H9 (cell line): ENCODE data around the gene DNAAF1. TPM values are rescaled to one million over a fixed set of nuclear protein-coding genes. Genes with fewer than 3 reads are reported as not detected.
A peak's percentile ranks its signal among the peaks of the same experiment; 100 is the strongest.

Source experiments
- DNase-seq: peaks from one replicate; pipeline ENCODE4 v3.0.0-alpha.2; 2017
- H2AFZ ChIP-seq: one replicate; pipeline ENCODE4 v1.6.1; 2013; ENCODE audit warnings: mild to moderate bottlenecking, low read length, control low read depth, moderate library complexity
- H2AK5ac ChIP-seq: 2 replicates; pipeline ENCODE4 v1.6.1; 2013; ENCODE audit warnings: low read length, control low read depth, mixed read lengths; ENCODE audit not compliant: insufficient read length
- H2BK120ac ChIP-seq: one replicate; pipeline ENCODE4 v1.6.1; 2013; ENCODE audit warnings: low read depth, mild to moderate bottlenecking, low read length, control low read depth, inconsistent platforms; ENCODE audit not compliant: poor library complexity, severe bottlenecking
- H2BK12ac ChIP-seq: 2 replicates; pipeline ENCODE4 v1.6.1; 2013; ENCODE audit warnings: low read length, control low read depth, mixed read lengths, low read depth; ENCODE audit not compliant: insufficient read length
- H2BK15ac ChIP-seq: 2 replicates; pipeline ENCODE4 v1.6.1; 2013; ENCODE audit warnings: low read depth, low read length, control low read depth
- H2BK20ac ChIP-seq: one replicate; pipeline ENCODE4 v1.6.1; 2013; ENCODE audit warnings: low read depth, mild to moderate bottlenecking, low read length, control low read depth, inconsistent platforms; ENCODE audit not compliant: poor library complexity, severe bottlenecking
- H2BK5ac ChIP-seq: 2 replicates; pipeline ENCODE4 v1.6.1; 2013; ENCODE audit warnings: low read length, control low read depth, mixed read lengths; ENCODE audit not compliant: insufficient read length
- H3K14ac ChIP-seq: 2 replicates; pipeline ENCODE4 v1.6.1; 2013; ENCODE audit warnings: low read length, control low read depth; ENCODE audit not compliant: insufficient read depth
- H3K18ac ChIP-seq: 2 replicates; pipeline ENCODE4 v1.6.1; 2013; ENCODE audit warnings: low read depth, mild to moderate bottlenecking, mixed read lengths, low read length, control low read depth; ENCODE audit not compliant: insufficient read length
- H3K23ac ChIP-seq: 2 replicates; pipeline ENCODE4 v1.6.1; 2013; ENCODE audit warnings: low read length, control low read depth, mixed read lengths, low read depth; ENCODE audit not compliant: insufficient read length
- H3K23me2 ChIP-seq: 2 replicates; pipeline ENCODE4 v1.6.1; 2013; ENCODE audit warnings: low read depth, mild to moderate bottlenecking, mixed read lengths, low read length, control low read depth; ENCODE audit not compliant: insufficient read length, poor library complexity, severe bottlenecking
- H3K27ac ChIP-seq: 2 replicates; pipeline ENCODE4 v1.5.1; 2013; ENCODE audit warnings: low read length, control low read depth, mixed read lengths, low read depth; ENCODE audit not compliant: insufficient read length
- H3K27me3 ChIP-seq: 2 replicates; pipeline ENCODE4 v1.6.1; 2013; ENCODE audit warnings: low read length, control low read depth, inconsistent platforms; ENCODE audit not compliant: insufficient read depth
- H3K4ac ChIP-seq: 2 replicates; pipeline ENCODE4 v1.6.1; 2013; ENCODE audit warnings: low read depth, mild to moderate bottlenecking, control low read depth, inconsistent platforms, low read length, moderate library complexity
- H3K4me1 ChIP-seq: 2 replicates; pipeline ENCODE4 v1.6.1; 2013; ENCODE audit warnings: low read length, control low read depth, inconsistent platforms; ENCODE audit not compliant: insufficient read depth
- H3K4me2 ChIP-seq: 2 replicates; pipeline ENCODE4 v1.6.1; 2013; ENCODE audit warnings: low read length, control low read depth, mixed read lengths; ENCODE audit not compliant: insufficient read length, insufficient read depth
- H3K56ac ChIP-seq: 2 replicates; pipeline ENCODE4 v1.6.1; 2013; ENCODE audit warnings: low read depth, mild to moderate bottlenecking, mixed read lengths, low read length, control low read depth; ENCODE audit not compliant: insufficient read length
- H3K79me1 ChIP-seq: 2 replicates; pipeline ENCODE4 v1.6.1; 2013; ENCODE audit warnings: low read depth, mild to moderate bottlenecking, moderate library complexity, low read length, control low read depth, inconsistent platforms; ENCODE audit not compliant: insufficient read depth, poor library complexity, severe bottlenecking
- H3K79me2 ChIP-seq: 2 replicates; pipeline ENCODE4 v1.6.1; 2013; ENCODE audit warnings: low read length, control low read depth, inconsistent platforms; ENCODE audit not compliant: insufficient read depth
- H3K9ac ChIP-seq: 2 replicates; pipeline ENCODE4 v1.6.1; 2013; ENCODE audit warnings: low read length, control low read depth, mixed read lengths; ENCODE audit not compliant: insufficient read length; ENCODE audit errors: extremely low read depth
- H3K9me3 ChIP-seq: one replicate; pipeline ENCODE4 v1.6.1; 2013; ENCODE audit warnings: low read depth, low read length, inconsistent platforms; ENCODE audit not compliant: control insufficient read depth
- H3T11ph ChIP-seq: one replicate; pipeline ENCODE4 v1.6.1; 2013; ENCODE audit warnings: mild to moderate bottlenecking, low read length, control low read depth, inconsistent platforms
- H4K20me1 ChIP-seq: one replicate; pipeline ENCODE4 v1.6.1; 2013; ENCODE audit not compliant: control insufficient read depth, insufficient read length, insufficient read depth
- H4K5ac ChIP-seq: 2 replicates; pipeline ENCODE4 v1.6.1; 2013; ENCODE audit warnings: low read depth, mild to moderate bottlenecking, mixed read lengths, low read length, control low read depth; ENCODE audit not compliant: insufficient read length
- H4K8ac ChIP-seq: replicated peaks from 2 replicates; pipeline ENCODE4 v1.6.1; 2013; ENCODE audit warnings: low read length, control low read depth, mixed read lengths, low read depth; ENCODE audit not compliant: insufficient read length
- H4K91ac ChIP-seq: 2 replicates; pipeline ENCODE4 v1.6.1; 2013; ENCODE audit warnings: low read depth, mild to moderate bottlenecking, moderate library complexity, mixed read lengths, low read length, control low read depth; ENCODE audit not compliant: insufficient read length
- H3K27ac Mint-ChIP-seq, 3 experiments: 2 replicates in 2 of 3; 3 replicates in 1 of 3; pipeline ENCODE4 v1.8.0; 2020 to 2021; ENCODE audit warnings: mixed read lengths in 3 of 3, mild to moderate bottlenecking in 1 of 3, moderate library complexity in 1 of 3
- H3K27me3 Mint-ChIP-seq: 2 replicates; pipeline ENCODE4 v1.8.0; 2021; ENCODE audit warnings: low read depth, mild to moderate bottlenecking, moderate library complexity, mixed read lengths
- H3K36me3 Mint-ChIP-seq, 3 experiments: 2 replicates in 2 of 3; 3 replicates in 1 of 3; pipeline ENCODE4 v1.8.0; 2020 to 2021; ENCODE audit warnings: low read depth in 3 of 3, mixed read lengths in 3 of 3; ENCODE audit not compliant: insufficient read depth in 1 of 3
- H3K4me1 Mint-ChIP-seq, 2 experiments: 2 replicates each; pipeline ENCODE4 v1.8.0; 2020; ENCODE audit warnings: mixed read lengths in 2 of 2
- H3K4me3 Mint-ChIP-seq, 2 experiments: 2 replicates in 1 of 2; 3 replicates in 1 of 2; pipeline ENCODE4 v1.8.0; 2020 to 2021; ENCODE audit warnings: mild to moderate bottlenecking in 2 of 2, mixed read lengths in 2 of 2, moderate library complexity in 1 of 2
- H3K9me3 Mint-ChIP-seq, 2 experiments: 2 replicates in 1 of 2; 3 replicates in 1 of 2; pipeline ENCODE4 v1.8.0; 2020; ENCODE audit warnings: mild to moderate bottlenecking in 2 of 2, mixed read lengths in 2 of 2, moderate library complexity in 1 of 2
- WGBS: extraction: QIAGEN DNeasy Blood & Tissue Kit; methylation state at CpG from one replicate; pipeline ENCODE4 v1.1.7; 2013; ENCODE audit warnings: missing lambda C conversion rate, low lambda C conversion rate, mixed read lengths; ENCODE audit not compliant: insufficient read length; ENCODE audit errors: extremely low coverage; 5-methylcytosine and 5-hydroxymethylcytosine counted together
- total RNA-seq: library from RNA; stranded (reverse); gene quantifications from 2 replicates; pipeline ENCODE4 v1.2.1, GENCODE V29; 2021
- TF ChIP-seq, protein P1 (sequence below): fragments of 200-600 bp; sonication (generic); conservative IDR thresholded peaks from 3 replicates; pipeline ENCODE4 v1.8.0; 2021; ENCODE audit warnings: antibody characterized with exemption, mild to moderate bottlenecking

The DNAAF1 gene
- total RNA-seq, 1 experiment from 2014 or later: not detected

DNA sequence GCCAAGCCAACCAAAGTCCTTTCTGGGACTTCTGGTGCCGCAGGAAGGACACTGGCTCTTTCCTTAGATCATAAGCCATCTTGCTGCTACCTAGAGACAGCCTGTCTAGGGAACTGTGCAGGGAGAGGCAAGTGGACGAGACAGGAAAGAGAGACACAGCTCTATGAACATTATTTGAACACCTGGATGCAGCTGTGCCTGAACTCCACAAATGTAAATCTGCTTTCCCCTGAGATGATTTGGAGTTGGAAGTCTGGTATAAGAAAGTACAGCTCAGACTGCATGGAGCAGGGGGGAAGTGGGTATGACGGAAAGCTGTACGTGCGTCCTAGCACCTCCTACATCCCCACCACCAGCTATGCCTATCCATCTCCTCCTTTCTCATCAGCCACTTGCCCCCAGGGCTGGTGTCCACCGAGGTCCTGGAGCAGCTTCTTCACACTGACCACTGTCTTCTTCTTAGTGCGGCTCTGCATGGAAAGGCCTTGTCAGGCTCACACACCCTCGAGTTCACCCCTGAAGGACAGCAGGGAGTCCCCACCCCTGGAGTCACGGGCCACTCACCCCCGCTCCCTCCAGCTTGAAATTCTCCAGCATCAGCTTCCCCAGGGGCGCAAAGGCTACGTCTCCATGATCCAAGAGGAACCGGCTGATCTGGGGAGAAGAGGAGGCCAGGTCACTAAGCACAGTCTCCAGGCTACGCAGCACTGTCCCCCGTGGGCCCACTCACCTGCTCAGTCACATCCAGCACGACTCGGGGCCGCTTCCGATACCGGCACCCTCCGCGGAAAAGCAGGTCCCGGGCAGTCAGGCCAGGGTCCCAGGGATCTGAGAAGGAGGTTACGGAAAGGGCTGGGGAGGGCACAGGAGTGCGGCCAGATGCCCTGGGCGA lies 37.8 kb downstream of the DNAAF1 start:
- TF ChIP-seq, protein P1, sequence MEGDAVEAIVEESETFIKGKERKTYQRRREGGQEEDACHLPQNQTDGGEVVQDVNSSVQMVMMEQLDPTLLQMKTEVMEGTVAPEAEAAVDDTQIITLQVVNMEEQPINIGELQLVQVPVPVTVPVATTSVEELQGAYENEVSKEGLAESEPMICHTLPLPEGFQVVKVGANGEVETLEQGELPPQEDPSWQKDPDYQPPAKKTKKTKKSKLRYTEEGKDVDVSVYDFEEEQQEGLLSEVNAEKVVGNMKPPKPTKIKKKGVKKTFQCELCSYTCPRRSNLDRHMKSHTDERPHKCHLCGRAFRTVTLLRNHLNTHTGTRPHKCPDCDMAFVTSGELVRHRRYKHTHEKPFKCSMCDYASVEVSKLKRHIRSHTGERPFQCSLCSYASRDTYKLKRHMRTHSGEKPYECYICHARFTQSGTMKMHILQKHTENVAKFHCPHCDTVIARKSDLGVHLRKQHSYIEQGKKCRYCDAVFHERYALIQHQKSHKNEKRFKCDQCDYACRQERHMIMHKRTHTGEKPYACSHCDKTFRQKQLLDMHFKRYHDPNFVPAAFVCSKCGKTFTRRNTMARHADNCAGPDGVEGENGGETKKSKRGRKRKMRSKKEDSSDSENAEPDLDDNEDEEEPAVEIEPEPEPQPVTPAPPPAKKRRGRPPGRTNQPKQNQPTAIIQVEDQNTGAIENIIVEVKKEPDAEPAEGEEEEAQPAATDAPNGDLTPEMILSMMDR: no peak
- peaks cover 8 to 13% of the 10 kb centered on the region in 2 experiments for H3K4me1 Mint-ChIP-seq
- H2BK120ac ChIP-seq: no peak overlapping the region
- no peak overlapping the region for H2BK5ac ChIP-seq
- H4K91ac ChIP-seq: no peak overlapping the region
- no peak for DNase-seq
- H4K8ac ChIP-seq: no peak overlapping the region
- H3K4me3 Mint-ChIP-seq: no peak overlapping the region
- H2AK5ac ChIP-seq: no peak overlapping the region
- H3K4me1 ChIP-seq: no peaks in the 10 kb centered on the region
- H3K9ac ChIP-seq: no peak overlapping the region
- no peaks in the 10 kb centered on the region for H3K9me3 ChIP-seq
- no peaks in the 10 kb centered on the region for H4K20me1 ChIP-seq
- H3K27me3 Mint-ChIP-seq: peaks cover 2% of the 10 kb centered on the region; the same call in 1 of the 2 replicates
- no CpG with 5 or more reads among the region's 26 CpGs for WGBS
- no peak overlapping the region for H4K5ac ChIP-seq
- peaks cover 6% of the 10 kb centered on the region for H3K23me2 ChIP-seq
- H3K27ac Mint-ChIP-seq: peak overlapping the region in 1 of 3 experiments; percentile 27; a peak in 1 of 7 replicates
- peaks cover 14 to 60% (median 56%) of the 10 kb centered on the region in 3 experiments; a peak in 6 of 7 replicates for H3K36me3 Mint-ChIP-seq
- no peak overlapping the region for H3K18ac ChIP-seq
- peaks cover 9% of the 10 kb centered on the region; the same call in 1 of the 2 replicates for H3K79me2 ChIP-seq
- peaks cover 6% of the 10 kb centered on the region for H3K79me1 ChIP-seq
- no peak overlapping the region for H3K4ac ChIP-seq
- H3K56ac ChIP-seq: no peak overlapping the region
- H3T11ph ChIP-seq: no peak overlapping the region
- H3K23ac ChIP-seq: no peak overlapping the region
- no peaks in the 10 kb centered on the region for H3K9me3 Mint-ChIP-seq
- H3K4me2 ChIP-seq: no peak overlapping the region
- H3K27ac ChIP-seq: no peak overlapping the region
- no peak overlapping the region for H2BK20ac ChIP-seq
- no peak overlapping the region for H2AFZ ChIP-seq
- H2BK12ac ChIP-seq: no peak overlapping the region
- H2BK15ac ChIP-seq: no peak overlapping the region
- H3K14ac ChIP-seq: no peak overlapping the region
- no peaks in the 10 kb centered on the region for H3K27me3 ChIP-seq
